ENCODE results near the gene RSAD1.

GRCh38 chr17:50514388-50514787 lies 35.7 kb downstream of the RSAD1 start:
- TF ChIP-seq CTCF (IDR thresholded peaks at IDR 0.05; ENCODE audit: extremely low read depth in 1 of 2, insufficient read depth in 1 of 2, low read depth in 1 of 2, low read length in 2 of 2) = no peak
- TF ChIP-seq, protein P1, sequence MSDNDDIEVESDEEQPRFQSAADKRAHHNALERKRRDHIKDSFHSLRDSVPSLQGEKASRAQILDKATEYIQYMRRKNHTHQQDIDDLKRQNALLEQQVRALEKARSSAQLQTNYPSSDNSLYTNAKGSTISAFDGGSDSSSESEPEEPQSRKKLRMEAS (IDR thresholded peaks at IDR 0.05; ENCODE audit: insufficient read depth, insufficient read length) = no peak
- no peak for TF ChIP-seq POLR2A (IDR thresholded peaks at IDR 0.05; ENCODE audit: low read depth, low read length)
